HG03095 (cell line): ENCODE data around the gene SYNE1.
"Not testable (repeated sequence)": the region's sequence is repeated elsewhere in the genome, so short reads cannot be mapped to it uniquely, and the experiment has no call there.

Experiments
- ATAC-seq: cut with Tn5 transposase; IDR thresholded peaks from one replicate; pipeline ENCODE4 v1.9.1; 2021; ENCODE audit warnings: moderate library complexity; ENCODE audit not compliant: unreplicated experiment

Gene SYNE1, protein sequence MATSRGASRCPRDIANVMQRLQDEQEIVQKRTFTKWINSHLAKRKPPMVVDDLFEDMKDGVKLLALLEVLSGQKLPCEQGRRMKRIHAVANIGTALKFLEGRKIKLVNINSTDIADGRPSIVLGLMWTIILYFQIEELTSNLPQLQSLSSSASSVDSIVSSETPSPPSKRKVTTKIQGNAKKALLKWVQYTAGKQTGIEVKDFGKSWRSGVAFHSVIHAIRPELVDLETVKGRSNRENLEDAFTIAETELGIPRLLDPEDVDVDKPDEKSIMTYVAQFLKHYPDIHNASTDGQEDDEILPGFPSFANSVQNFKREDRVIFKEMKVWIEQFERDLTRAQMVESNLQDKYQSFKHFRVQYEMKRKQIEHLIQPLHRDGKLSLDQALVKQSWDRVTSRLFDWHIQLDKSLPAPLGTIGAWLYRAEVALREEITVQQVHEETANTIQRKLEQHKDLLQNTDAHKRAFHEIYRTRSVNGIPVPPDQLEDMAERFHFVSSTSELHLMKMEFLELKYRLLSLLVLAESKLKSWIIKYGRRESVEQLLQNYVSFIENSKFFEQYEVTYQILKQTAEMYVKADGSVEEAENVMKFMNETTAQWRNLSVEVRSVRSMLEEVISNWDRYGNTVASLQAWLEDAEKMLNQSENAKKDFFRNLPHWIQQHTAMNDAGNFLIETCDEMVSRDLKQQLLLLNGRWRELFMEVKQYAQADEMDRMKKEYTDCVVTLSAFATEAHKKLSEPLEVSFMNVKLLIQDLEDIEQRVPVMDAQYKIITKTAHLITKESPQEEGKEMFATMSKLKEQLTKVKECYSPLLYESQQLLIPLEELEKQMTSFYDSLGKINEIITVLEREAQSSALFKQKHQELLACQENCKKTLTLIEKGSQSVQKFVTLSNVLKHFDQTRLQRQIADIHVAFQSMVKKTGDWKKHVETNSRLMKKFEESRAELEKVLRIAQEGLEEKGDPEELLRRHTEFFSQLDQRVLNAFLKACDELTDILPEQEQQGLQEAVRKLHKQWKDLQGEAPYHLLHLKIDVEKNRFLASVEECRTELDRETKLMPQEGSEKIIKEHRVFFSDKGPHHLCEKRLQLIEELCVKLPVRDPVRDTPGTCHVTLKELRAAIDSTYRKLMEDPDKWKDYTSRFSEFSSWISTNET (N-terminal part only)

DNA sequence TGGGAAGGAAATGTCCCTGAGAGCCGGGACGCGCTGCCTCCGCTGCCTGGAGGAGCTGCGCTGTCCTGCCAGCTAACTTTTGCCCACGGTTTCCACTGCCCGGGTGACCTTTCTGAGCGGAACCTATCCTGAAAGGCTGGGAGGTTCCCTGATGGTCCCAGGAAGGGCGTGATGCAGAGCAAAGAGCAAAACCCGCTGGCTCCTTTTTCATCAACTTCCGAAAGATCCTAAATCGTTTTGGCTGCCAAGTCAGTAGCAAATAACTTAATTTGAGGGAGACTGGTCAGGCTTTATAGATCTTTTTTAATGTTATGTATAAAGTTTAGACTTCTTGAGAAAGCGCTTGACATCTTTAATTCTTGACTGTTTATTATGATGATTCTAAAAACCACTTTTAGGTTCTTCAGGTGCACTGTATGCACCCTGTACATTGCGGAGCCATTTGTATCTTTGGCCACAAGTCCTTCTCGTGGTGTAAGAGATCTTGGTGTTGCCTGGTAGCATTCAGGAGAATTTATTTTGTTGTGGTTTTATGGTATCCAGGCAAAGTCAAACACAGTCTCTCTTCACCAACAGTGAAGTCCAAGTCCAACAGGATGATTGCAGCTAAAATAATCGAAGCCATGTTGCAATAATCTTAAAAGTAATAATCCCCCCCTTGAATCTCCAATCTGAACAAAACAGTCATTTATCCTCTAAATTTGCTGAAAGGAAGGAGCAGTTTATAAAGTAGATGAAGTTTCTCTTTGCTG, at the start of gene SYNE1:
TSS of gene SYNE1 (minus strand) at position 67 of the 752 bp plus-strand sequence. CDS start 9,031 bp downstream, outside the sequence.
- no peak for ATAC-seq

DNA sequence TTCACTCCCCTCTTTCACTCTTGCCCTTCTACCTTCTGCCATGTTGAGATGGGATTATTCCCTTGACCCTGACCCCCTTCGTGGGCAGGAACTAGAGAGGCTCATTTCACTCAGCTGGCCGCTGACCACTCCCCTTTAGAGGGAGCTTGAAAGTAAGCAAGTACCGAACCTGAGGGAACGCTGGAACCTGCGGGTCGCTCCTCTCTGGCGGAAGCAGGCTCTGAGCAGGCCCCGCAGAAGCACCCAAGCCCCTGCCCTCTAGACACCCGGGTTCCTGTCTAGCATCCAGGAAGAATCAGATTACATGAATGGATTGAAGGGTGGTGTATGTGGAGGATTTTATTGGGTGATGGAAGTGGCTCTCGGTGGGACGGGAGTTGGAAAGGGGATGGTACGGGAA, 48.7 kb upstream of the SYNE1 start:
- no peak for ATAC-seq

DNA sequence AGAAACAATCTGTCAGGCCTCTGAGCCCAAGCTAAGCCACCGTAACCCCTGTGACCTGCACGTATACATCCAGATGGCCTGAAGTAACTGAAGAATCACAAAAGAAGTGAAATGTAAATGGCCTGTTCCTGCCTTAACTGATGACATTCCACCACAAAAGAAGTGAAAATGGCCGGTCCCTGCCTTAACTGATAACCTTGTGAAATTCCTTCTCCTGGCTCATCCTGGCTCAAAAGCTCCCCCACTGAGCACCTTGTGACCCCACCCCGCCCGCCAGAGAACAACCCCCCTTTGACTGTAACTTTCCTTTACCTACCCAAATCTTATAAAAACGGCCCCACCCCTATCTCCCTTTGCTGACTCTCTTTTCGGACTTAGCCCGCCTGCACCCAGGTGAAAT, 45.8 kb upstream of the SYNE1 start:
- ATAC-seq = not testable (repeated sequence)

DNA sequence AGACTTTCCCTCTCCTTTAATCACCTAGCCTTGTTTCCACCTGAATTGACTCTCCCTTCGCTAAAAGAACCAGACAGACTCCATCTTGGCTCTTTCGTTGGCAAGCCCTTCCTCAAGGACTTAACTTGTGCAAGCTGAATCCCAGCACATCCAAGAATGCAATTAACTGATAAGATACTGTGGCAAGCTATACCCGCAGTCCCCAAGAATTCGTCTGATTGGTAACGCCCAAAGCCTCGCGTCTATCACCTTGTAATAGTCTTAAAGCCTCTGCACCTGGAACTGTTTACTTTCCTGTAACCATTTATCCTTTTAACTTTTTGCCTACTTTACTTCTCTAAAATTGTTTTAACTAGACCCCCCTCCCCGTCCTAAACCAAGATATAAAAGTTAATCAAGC, 45.0 kb upstream of the SYNE1 start:
- ATAC-seq = no peak

DNA sequence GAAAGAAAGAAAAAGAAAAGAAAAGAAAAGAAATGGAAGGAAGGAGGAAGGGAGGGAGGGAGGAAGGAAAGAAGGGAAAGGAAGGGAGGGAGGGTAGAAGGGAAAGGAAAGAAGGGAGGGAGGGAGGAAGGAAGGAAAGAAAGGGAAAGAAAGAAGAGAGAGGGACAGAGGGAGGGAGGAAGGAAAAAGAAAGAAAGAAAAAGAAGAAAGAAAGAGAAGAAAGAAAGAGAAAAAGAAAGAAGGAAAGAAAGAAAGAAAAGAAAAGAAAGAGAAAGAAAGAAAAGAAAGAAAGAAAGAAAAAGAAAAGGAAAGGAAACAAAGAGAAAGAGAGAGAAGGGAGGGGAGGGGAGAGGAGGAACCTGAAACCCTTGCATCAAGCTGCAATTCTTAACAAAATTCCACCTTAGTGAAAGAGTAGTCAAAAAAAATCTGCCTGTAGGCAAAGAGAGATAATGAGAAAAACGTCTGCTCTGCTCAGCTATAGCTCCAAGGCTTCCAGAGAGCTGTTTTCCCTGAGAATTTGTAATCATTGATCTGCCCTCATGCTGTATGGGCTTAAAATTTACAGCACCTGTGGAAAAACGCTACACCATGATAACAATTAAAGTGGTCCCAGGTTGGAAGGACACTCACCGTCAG, 43.8 kb upstream of the SYNE1 start:
- ATAC-seq = no peak

DNA sequence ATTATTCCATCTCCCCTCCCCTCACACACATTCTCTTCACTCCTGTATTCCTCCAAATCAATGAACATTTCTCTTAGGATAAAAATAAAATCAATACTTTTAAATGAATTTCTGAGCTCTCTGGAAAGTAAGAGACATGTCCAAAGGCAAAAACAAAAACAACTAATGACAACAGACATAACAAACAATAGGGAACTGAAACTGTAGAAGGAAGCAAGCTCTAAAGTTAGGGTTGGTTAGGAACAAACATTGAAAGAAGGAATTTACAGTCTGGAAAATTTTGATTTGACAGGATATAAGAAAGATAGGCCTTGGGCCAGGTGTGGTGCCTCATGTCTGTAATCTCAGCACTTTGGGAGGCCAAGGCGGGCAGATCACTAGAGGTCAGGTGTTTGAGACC, 43.0 kb upstream of the SYNE1 start:
- no peak for ATAC-seq

DNA sequence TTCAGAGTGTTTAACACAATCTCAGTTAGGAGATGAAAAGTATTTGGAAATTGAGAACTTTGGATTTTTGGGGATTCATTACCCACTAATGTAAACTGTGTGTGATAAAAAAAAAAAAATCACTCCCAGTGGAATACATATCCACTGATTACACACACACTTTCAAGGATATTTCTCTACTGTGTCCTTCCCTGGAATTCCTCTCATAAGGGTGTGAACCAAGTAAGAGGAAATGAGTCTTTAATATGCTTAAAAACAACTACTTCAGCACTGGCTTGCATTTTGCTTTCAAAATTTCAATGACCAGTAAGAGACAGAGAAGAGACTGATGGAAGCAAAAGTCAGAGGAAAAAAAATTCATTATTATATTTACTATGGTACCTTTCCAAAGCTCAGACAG, 36.1 kb upstream of the SYNE1 start:
- ATAC-seq = no peak

DNA sequence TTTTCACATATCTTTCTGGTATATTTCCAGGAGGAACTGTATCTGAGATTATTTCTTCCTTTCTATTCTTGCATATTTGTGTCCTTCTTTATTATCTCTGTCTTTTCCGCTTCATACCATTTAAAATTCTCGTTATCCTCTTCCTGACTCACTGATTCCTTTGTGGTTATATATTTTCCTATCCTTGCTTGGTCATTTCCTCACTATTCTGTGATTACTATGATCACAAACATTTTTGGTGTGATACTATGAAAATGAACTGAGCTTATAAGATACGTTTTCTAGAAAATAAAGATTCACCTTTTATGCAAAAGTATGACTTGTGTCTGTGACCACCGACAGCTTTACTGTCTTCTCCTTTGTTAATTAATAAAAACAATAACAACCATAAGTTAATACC, 34.0 kb upstream of the SYNE1 start:
- no peak for ATAC-seq

DNA sequence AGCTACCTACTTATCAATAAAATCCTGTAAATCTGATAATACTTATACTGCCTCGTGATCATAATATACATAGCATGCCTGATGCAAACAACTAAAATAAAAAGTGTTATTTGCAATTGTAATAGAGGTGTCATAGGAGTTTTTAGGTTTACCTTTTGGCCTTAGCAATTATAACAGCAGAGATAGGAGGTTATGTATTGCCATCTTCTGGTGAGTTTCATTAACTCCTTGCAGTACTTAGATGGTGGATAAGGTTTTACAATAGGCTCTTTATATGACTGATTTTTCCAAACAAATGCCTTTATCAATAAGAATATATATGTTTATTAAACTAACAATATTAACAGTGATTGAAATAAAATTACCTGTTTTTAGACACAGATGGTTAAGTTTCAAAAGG, 32.7 kb upstream of the SYNE1 start:
- ATAC-seq = no peak

DNA sequence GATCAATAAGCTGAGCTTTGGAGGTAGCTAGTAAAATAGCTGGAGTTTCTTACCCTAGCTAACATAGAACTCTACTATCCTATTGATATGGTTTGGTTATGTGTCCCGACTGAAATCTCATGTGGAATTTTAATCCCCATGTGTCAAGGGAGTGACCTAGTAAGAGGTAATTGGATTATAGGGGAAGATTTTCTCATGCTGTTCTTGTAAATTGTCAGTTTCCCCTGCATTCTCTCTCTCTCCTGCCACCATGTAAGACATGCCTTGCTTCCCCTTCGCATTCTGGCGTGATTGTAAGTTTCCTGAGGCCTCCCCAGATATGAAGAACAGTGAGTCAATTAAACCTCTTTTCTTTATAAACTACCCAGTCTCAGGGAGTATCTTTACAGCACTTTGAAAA, 24.6 kb upstream of the SYNE1 start:
- ATAC-seq = no peak

DNA sequence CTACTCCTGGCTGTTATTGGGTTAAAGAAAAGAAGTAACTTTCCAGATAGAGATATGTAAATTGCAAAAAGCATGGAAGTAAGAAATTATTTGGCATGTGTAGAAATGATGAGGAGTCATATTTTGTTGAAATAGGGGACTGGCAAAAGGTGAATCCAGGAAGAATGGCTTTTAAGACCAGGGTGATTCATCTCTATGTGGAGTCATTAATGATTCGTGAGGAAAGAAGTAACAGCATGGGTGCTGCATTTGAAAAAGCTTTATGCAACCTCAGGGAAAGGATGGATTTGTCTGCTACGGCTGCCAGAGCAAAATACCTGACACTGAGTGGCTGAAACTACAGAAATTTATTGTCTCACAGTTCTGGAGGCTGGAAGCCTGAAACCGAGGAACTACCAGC, 14.8 kb upstream of the SYNE1 start:
- no peak for ATAC-seq

DNA sequence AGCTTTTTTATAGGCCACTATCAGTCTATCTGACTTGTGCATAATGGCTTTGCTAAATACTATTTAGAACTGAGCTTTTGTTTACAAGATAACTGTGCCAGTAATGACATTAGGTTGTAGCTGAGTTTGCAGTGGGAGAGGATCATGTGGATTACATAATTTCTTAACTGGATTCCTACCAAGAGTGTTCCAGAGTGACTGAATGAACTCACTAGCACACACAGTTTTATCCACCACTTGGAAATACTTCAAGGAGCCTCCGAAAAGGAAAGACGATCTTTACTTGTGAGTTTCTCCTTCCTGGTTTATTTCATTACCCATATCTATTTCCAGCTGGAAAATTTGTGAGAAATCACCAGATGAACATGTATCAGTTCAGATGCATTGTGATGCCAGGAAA, 10.9 kb upstream of the SYNE1 start:
- ATAC-seq = no peak

DNA sequence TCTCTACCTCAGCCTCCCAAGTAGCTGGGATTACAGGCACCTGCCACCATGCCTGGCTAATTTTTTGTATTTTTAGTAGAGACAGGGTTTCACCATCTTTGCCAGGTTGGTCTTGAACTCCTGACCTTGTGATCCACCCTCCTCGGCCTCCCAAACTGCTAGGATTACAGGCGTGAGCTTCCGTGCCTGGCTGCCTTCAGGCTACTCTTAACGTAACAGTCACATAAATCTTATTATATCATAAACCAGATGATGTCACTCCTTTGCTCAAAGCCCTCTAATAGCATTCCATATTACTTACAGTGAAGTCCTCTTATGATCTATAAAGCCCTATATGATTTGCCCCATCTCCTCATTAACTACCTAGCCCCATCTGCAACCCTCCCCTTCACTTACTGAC, 9.6 kb upstream of the SYNE1 start:
- ATAC-seq = not testable (repeated sequence)

DNA sequence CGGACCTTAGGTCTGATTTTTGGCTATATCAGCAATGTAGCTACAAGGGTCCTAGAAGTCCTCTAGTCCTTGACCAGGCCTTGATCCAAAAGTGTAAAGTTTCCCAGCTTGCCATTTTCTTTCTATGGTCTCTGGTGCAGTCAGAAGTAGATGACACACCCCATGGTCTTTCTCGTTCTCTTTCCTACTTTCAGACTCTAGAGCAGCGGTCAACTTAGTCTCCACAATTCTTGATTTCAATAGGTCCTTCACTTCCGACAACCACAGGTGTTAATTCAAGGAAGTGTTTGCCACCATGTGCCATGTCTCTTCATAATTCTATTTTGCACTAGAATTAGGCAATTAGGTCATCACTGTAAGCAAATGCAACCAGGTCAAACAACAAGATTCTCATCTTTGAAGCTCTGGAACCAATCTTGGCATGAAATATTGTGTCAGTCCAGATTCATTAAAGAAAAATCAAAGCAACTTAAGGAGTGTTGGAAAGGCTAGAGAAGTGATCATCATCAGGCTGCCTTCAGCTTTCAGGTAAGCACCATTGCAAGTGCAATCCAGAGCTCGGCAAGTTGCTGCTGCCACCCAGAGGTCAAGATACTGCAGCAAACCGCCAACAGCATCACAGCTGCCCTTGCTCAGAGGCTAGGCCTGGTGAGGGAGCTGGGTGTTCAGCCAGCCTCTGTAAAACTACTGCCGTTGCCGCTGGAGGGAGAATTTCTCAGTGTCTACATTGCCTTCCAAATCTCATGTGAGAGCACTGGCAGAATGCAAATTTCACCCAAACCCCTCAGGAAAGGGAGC, 5.6 kb upstream of the SYNE1 start:
- ATAC-seq = peak; percentile 91

DNA sequence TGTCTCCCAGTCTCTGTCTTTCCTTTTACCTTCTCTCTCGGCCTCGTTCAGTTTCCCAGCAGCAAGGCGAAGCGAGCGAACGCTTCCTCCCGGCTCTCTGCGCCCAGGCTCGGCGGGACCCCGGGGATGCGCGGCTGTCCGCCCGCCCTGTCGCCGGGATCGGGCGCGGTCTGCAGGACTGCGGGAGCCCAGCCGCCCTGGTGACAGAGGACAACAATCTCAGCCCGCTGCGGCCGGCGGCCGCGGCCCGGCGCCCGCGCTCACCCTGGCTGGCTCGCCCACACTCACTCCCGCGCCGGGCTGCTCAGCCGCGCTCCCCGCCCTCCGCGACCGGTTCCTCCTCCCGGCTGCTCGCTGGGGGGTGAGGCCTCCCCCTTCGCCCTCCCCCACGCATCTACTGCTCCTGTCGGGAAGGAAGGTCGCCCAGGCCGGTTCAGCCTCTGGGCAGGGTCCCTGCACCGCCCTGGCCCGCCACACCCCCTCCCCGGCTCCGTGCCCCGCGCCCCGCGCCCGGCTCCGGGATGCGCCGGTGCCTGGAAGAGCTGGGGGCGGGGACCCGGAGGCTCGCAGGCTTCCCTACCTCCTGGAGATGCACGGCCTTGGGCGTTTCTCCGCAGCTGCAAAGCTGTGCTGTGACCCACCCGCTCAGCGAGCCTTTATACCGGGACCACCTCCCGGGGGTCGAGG, 410 bp downstream of the SYNE1 start:
- ATAC-seq = peak; percentile 43

DNA sequence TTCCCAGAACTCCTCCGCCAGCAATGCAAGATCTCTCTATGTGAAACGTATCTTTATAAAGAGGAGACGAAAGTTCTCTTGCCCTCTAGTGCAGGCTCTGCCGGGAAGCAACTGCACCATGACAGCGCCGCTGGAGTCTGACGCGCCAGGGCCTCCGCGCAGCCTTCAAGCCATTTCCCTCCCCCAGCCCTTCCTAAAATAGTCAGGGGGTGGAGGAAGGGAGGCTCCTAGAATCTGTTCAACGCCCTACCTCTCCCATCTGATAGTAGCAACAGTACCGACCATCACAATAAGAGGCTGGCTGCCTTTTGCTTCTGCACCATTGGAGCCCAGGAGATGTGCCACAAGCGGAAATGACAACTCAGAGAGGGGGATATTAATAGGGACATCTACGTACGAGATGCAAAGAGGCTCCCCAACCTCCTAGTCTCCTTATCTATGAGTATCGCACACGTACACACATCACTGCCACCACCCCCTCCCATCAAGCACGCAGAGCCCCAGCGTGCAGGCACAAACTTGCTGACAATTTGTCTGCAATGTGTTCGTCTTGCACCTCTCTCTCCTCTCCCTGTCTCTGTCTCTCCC, 1.0 kb downstream of the SYNE1 start:
- ATAC-seq = peak; percentile 36

DNA sequence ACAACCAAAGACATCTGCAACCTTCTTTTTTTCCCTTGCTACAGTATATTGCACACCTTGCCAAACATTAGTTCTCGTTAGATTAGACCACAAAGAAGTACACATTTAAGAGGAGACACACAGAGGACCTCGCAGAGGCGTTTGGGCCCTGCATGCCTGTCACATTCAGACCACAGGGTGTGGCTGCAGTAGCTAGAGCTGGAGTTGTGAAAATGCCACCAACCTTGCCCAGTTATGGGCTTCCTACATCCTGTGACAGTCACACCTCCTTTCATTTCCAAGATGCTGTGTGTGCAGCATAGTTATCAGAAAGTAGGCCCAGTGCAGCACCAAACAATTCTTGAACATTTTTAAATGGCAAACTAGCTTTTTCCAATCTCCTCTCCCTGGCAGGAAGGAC, 2.4 kb downstream of the SYNE1 start:
- no peak for ATAC-seq

DNA sequence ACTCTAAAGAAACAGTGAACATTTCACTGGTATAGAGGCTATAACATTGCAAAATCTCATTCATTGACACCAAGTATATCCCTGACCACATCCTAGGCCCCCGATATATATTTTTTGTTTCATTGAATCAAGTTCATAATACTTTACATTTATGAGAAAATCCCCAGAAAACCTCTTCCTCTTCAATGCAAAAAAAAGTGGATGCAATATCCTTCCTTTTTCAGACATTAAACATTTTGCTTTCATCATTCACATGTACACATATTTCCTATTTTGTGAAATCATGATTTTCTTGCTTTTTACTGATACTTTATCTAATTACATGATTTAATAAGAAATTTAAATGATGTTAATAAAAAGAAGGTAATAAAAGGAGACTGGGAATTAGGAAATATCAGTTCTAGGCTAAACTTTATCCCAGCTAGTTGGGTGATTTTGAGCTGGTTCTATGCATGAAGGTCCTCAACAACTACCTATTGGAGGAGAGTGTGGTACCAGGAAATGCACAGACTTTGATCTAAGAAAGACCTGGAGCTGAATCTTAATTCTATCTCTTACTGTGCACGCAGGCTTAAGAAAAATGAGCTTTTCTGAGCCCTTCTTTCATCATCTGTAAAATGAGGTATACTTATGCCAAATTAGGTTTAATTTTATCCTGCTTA, 4.9 kb downstream of the SYNE1 start:
- ATAC-seq = no peak
